ENCODE measurements around the gene DNAAF8. TPM values are rescaled to one million over a fixed set of nuclear protein-coding genes. Genes with fewer than 3 reads are reported as not detected.

The DNAAF8 gene
- polyA plus RNA-seq, 2 of the 4 experiments (the other 2 are of a cell fraction), result 1.6 TPM

- 91% methylated on average over 11 of the region's 11 CpGs for WGBS (ENCODE audit: missing lambda C conversion rate)
- POLR2A ChIA-PET, result interaction anchor here (1.4 kb wide), 1 partner anchor 9 kb away, joined by 5 read pairs; the partner anchor contains the start of genes ANKS3 and DNAAF8
These were observed 9.6 kb upstream of the DNAAF8 start for GRCh38 chr16:4724661-4725270.

GRCh38 chr16:4726616-4727015 is 7.7 kb upstream of the DNAAF8 start:
- H3K4me1 ChIP-seq, result no peaks in the 10 kb centered on the region
- CTCF ChIA-PET, result interaction anchor here (1.0 kb wide), 1 partner anchor 229 kb away, joined by 3 read pairs; no protein-coding TSS in a partner anchor
- WGBS (ENCODE audit: missing lambda C conversion rate), result 93% methylated on average over 18 of the region's 18 CpGs
- H3K4me2 ChIP-seq, result no peak overlapping the region
- H3K9me3 ChIP-seq, result no peaks in the 10 kb centered on the region
- ATAC-seq (no peak), DNase-seq (ENCODE audit: low read depth in 1 of 2, low spot score in 1 of 2) (no peak), FAIRE-seq (no peak)
- POLR2A ChIA-PET, result no interaction called here
- H3K4me3 ChIP-seq, result no peak overlapping the region
- H3K27ac ChIP-seq, result no peak overlapping the region
- no peak for TF ChIP-seq FOSB (CRISPR knock-in tag; IDR thresholded peaks at IDR 0.05)
- no peak for TF ChIP-seq NFE2L2 (conservative IDR thresholded peaks at IDR 0.05; ENCODE audit: low read length)
- TF ChIP-seq EP300 (IDR thresholded peaks at IDR 0.05), result no peak
- TF ChIP-seq BHLHE40 (IDR thresholded peaks at IDR 0.05; ENCODE audit: low read depth, low read length), result no peak
- TF ChIP-seq CHD2 (IDR thresholded peaks at IDR 0.05; ENCODE audit: low read length, partially characterized antibody), result no peak
- TF ChIP-seq CHD4 (IDR thresholded peaks at IDR 0.05; ENCODE audit: borderline replicate concordance), result no peak
- no peak for TF ChIP-seq MAX (IDR thresholded peaks at IDR 0.05)
- TF ChIP-seq PBX3 (IDR thresholded peaks at IDR 0.05), result no peak
- TF ChIP-seq ZSCAN20 (CRISPR knock-in tag; IDR thresholded peaks at IDR 0.05), result no peak
- TF ChIP-seq POLR2A (IDR thresholded peaks at IDR 0.05; ENCODE audit: low read length), result no peak
- no peak for TF ChIP-seq E2F6 (IDR thresholded peaks at IDR 0.05; ENCODE audit: borderline replicate concordance, low read depth)
- no peak for TF ChIP-seq NPAS2 (CRISPR knock-in tag; IDR thresholded peaks at IDR 0.05; ENCODE audit: borderline replicate concordance)
- TF ChIP-seq POLR2AphosphoS2 (conservative IDR thresholded peaks at IDR 0.05; ENCODE audit: low read length), result no peak
- TF ChIP-seq GATA3 (IDR thresholded peaks at IDR 0.05; ENCODE audit: borderline replicate concordance), result no peak
- no peak for TF ChIP-seq JUN (IDR thresholded peaks at IDR 0.05)
- no peak for TF ChIP-seq SMC3 (IDR thresholded peaks at IDR 0.05)
- TF ChIP-seq PHF8 (IDR thresholded peaks at IDR 0.05; ENCODE audit: borderline replicate concordance, low read depth), result no peak
- TF ChIP-seq CBX2 (IDR thresholded peaks at IDR 0.05; ENCODE audit: borderline replicate concordance, low read depth), result no peak
- no peak for TF ChIP-seq NR3C1 (IDR thresholded peaks at IDR 0.05)

More at GRCh38 chr16:4724661-4725270, 9.6 kb upstream of the DNAAF8 start:
- ATAC-seq, result no peak
- CTCF ChIA-PET, result interaction anchor here (0.6 to 2.0 kb wide), 2 partner anchors 231 to 287 kb away, joined by 3 to 7 read pairs; no protein-coding TSS in a partner anchor
- Histone ChIP-seq H3K9me3 (no peaks in the 10 kb centered on the region), H3K4me2 (no peak overlapping the region), H3K27ac (no peak overlapping the region), H3K4me1 (no peaks in the 10 kb centered on the region), H3K4me3 (no peak overlapping the region)
- no peak for TF ChIP-seq HEYL (CRISPR knock-in tag; IDR thresholded peaks at IDR 0.05)
- no peak for TF ChIP-seq ELK1 (IDR thresholded peaks at IDR 0.05; ENCODE audit: low read depth, low read length)
- no peak for TF ChIP-seq EHMT2 (IDR thresholded peaks at IDR 0.05; ENCODE audit: low read depth)
- TF ChIP-seq CBX8 (IDR thresholded peaks at IDR 0.05), result no peak
- TF ChIP-seq MYC (IDR thresholded peaks at IDR 0.05; ENCODE audit: borderline replicate concordance, low read length), result no peak
- TF ChIP-seq HOXB5 (CRISPR knock-in tag; IDR thresholded peaks at IDR 0.05), result no peak
- TF ChIP-seq CBX2 (IDR thresholded peaks at IDR 0.05; ENCODE audit: borderline replicate concordance, low read depth), result no peak
- no peak for TF ChIP-seq ZSCAN20 (CRISPR knock-in tag; IDR thresholded peaks at IDR 0.05)
- TF ChIP-seq MAFK (IDR thresholded peaks at IDR 0.05; ENCODE audit: partially characterized antibody), result no peak
- no peak for TF ChIP-seq HOXB13 (CRISPR knock-in tag; IDR thresholded peaks at IDR 0.05; ENCODE audit: low read depth)
- no peak for TF ChIP-seq SMC3 (IDR thresholded peaks at IDR 0.05)
- TF ChIP-seq SREBF2 (IDR thresholded peaks at IDR 0.05), result no peak
- no peak for TF ChIP-seq USF2 (IDR thresholded peaks at IDR 0.05)
- TF ChIP-seq RAD21 (conservative IDR thresholded peaks at IDR 0.05 in 1 of 2, IDR thresholded peaks at IDR 0.05 in 1 of 2), result no peak
- no peak for TF ChIP-seq PHF8 (IDR thresholded peaks at IDR 0.05; ENCODE audit: borderline replicate concordance, low read depth)
- no peak for TF ChIP-seq MAZ (IDR thresholded peaks at IDR 0.05; ENCODE audit: borderline replicate concordance, low read depth, low read length)
- TF ChIP-seq JUN (IDR thresholded peaks at IDR 0.05), result no peak
- no peak for TF ChIP-seq PBX3 (IDR thresholded peaks at IDR 0.05)
- TF ChIP-seq RARB (CRISPR knock-in tag; IDR thresholded peaks at IDR 0.05), result no peak
- no peak for TF ChIP-seq ATOH8 (CRISPR knock-in tag; IDR thresholded peaks at IDR 0.05; ENCODE audit: low read depth)
- no peak for DNase-seq (ENCODE audit: low read depth in 1 of 2, low spot score in 1 of 2)
- FAIRE-seq, result no peak

Measured in A549 (cell line).